Skeletal muscle tissue (tissue), 4 donors: ENCODE data around the gene EID1. TPM values are rescaled to one million over a fixed set of nuclear protein-coding genes. Genes with fewer than 3 reads are reported as not detected.

Experiments
- H3K27ac ChIP-seq: one replicate; pipeline ENCODE4 v1.7.0; 2013; ENCODE audit warnings: mild to moderate bottlenecking, low read depth, low read length, inconsistent platforms
- H3K27me3 ChIP-seq, 3 donors: one replicate each; pipeline ENCODE4 v1.7.0; 2013; ENCODE audit warnings: low read length in 3 of 3; ENCODE audit not compliant: control insufficient read depth in 3 of 3, insufficient read depth in 3 of 3
- H3K36me3 ChIP-seq, 3 donors: one replicate each; pipeline ENCODE4 v1.7.0; 2013; ENCODE audit warnings: low read length in 3 of 3; ENCODE audit not compliant: control insufficient read depth in 3 of 3, insufficient read depth in 3 of 3
- H3K4me1 ChIP-seq, 3 donors: one replicate each; pipeline ENCODE4 v1.7.0; 2013; ENCODE audit warnings: low read length in 3 of 3, mild to moderate bottlenecking in 3 of 3; ENCODE audit not compliant: control insufficient read depth in 3 of 3, insufficient read depth in 3 of 3
- H3K4me3 ChIP-seq, 3 donors: one replicate each; pipeline ENCODE4 v1.7.0; 2013; ENCODE audit warnings: low read length in 3 of 3
- H3K9ac ChIP-seq, 3 donors: one replicate each; pipeline ENCODE4 v1.7.0; 2013; ENCODE audit warnings: low read length in 3 of 3, mild to moderate bottlenecking in 3 of 3, moderate library complexity in 2 of 3, low read depth in 1 of 3
- H3K9me3 ChIP-seq, 3 donors: one replicate each; pipeline ENCODE4 v1.7.0; 2013; ENCODE audit warnings: low read length in 3 of 3; ENCODE audit not compliant: control insufficient read depth in 3 of 3
- total RNA-seq: library from RNA; depleted of rRNA; stranded (reverse); fragments of >200 nt; gene quantifications from one replicate; pipeline ENCODE4 v1.2.3, GENCODE V29; 2014
- donor health status: Osteomylitis.

The EID1 gene
- total RNA-seq, 1 donor from 2014 or later = 91.3 TPM

DNA sequence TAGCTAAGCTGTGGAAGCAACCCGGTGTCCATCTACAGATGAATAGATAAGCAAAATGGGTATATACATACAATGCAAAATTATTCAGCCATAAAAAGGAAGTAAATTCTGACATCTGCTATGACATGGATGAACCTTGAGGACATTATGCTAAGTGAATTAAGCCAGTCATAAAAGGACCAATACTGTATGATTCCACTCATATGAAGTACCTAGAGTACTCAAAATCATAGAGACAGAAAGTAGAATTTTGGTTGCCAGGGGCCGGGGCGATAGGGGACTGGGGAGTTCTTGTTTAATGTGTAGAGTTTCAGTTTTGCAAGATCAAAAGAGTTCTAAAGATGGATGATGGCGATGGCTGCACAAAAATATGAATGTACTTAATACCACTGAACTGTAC lies 10.3 kb downstream of the EID1 start:
- H3K9ac ChIP-seq = no peak overlapping the region

DNA sequence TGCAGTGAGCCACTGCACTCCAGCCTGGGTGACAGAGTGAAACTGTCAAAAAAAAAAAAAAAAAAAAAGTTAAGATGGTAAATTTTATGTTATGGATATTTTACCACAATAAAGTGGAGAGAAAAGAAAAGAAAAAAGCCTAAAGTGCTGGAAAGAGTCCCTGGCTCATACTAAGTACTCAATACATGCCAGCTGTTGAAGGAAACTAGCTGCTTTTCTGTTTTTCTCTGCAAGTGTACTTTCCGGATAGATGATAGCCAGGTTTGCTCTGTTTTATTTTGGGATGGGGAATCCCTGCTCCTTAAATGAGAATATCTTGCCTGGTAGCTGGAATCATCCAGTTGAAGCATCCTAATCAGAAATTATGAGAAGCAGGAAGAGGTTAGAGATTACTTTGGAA lies 10.9 kb downstream of the EID1 start:
- H3K36me3 ChIP-seq = no peaks in the 10 kb centered on the region
- H3K27ac ChIP-seq = peak overlapping the region; percentile 36
- no peaks in the 10 kb centered on the region for H3K9me3 ChIP-seq
- H3K4me3 ChIP-seq = no peak overlapping the region
- H3K4me1 ChIP-seq = no peaks in the 10 kb centered on the region
- no peak overlapping the region for H3K9ac ChIP-seq
- no peaks in the 10 kb centered on the region for H3K27me3 ChIP-seq

More for the DNA sequence above, 10.3 kb downstream of the EID1 start:
- Histone ChIP-seq H3K4me1 (no peaks in the 10 kb centered on the region), H3K4me3 (no peak overlapping the region), H3K27ac (no peak overlapping the region), H3K27me3 (no peaks in the 10 kb centered on the region), H3K9me3 (no peaks in the 10 kb centered on the region), H3K36me3 (no peaks in the 10 kb centered on the region)

DNA sequence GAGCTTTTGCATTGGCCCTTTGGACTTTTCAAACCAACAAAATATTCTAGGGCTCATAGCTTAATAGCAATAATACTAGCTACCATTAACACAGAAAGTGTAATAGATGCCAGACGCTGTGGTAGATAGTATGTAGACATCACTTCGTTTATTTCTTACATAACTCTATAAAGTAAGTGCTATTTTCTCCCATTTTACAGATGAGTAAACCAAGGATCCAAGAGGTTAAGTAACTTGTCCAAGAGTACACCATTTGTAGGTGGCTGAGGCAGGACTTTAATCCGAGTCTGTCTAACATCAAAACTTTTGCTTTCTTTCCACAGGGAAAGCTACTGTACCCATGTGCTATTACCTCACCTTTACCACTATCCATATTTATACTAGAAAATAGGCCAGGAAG lies 12.0 kb downstream of the EID1 start:
- no peaks in the 10 kb centered on the region for H3K9me3 ChIP-seq
- H3K9ac ChIP-seq = no peak overlapping the region
- H3K36me3 ChIP-seq = no peaks in the 10 kb centered on the region
- H3K4me1 ChIP-seq = no peaks in the 10 kb centered on the region
- H3K4me3 ChIP-seq = no peak overlapping the region
- H3K27ac ChIP-seq = no peak overlapping the region
- no peaks in the 10 kb centered on the region for H3K27me3 ChIP-seq

DNA sequence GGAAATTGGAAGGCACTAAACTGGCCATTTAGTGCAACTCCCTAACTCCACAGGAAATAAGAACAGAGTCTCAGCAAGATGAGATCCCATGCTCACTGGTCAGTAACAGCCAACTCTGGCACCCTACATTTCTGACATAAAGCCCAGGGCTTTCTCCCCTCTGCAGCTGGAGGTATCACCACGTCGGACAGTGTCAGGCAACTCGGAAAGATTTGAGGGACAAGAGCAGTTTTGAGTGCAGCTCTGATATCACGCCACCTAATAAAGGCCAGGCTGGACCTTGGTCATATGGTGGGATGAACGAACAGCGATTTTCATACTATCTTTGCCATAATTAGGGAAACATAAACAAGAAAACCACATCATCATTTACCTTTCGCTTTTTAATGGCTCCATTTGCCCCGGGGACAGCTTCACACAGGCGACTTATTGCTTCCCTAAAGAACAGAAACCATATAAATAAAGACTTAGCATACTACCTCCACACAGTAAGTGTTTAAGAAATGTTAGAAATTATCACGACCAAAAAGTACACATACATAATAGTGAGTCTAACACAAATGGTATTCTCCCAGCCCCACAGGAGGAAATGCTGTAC lies 12.5 kb downstream of the EID1 start:
- no peak overlapping the region for H3K4me3 ChIP-seq
- no peaks in the 10 kb centered on the region for H3K36me3 ChIP-seq
- no peak overlapping the region for H3K27ac ChIP-seq
- H3K9ac ChIP-seq = no peak overlapping the region
- no peaks in the 10 kb centered on the region for H3K4me1 ChIP-seq
- no peaks in the 10 kb centered on the region for H3K9me3 ChIP-seq
- no peaks in the 10 kb centered on the region for H3K27me3 ChIP-seq

DNA sequence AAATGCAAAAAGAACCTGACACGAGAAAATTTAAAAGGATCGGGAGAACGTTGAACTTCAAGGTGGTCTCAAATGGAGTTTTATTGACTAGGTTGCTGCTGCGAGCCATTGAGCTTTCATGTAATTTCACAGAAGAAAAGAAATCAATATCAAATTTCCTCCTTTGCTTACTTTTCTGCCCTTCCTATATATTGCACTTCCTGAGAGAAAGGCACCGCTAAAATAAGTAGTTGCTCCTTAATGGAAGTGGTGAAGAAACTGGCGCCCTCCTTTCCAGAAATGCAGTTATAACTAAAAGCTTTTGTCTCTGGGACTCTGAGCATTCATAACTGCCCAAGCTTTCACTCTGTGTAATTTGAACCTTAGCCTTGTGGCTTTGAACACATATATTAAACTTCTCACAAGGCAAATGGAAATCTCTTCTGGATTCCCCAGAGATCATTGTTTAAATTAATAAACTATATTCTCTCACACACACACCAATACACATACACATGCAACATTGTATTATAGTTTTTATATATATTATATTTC lies 13.4 kb downstream of the EID1 start:
- Histone ChIP-seq H3K27me3 (no peaks in the 10 kb centered on the region), H3K9ac (no peak overlapping the region), H3K36me3 (no peaks in the 10 kb centered on the region), H3K4me1 (no peaks in the 10 kb centered on the region), H3K9me3 (no peaks in the 10 kb centered on the region), H3K4me3 (no peak overlapping the region), H3K27ac (no peak overlapping the region)

- Histone ChIP-seq H3K4me3 (no peak overlapping the region), H3K9me3 (no peaks in the 10 kb centered on the region)
These were observed 15.4 kb downstream of the EID1 start for GRCh38 chr15:48893311-48893710.

GRCh38 chr15:48896869-48897814 lies 19.2 kb downstream of the EID1 start:
- Histone ChIP-seq H3K9ac (peak overlapping the region; percentile 3 to 50 (median 23)), H3K27me3 (peaks cover 0 to 4% (median 2%) of the 10 kb centered on the region in 3 donors), H3K27ac (no peak overlapping the region), H3K4me3 (peak overlapping the region; percentile 15 to 33 (median 22)), H3K4me1 (peaks cover 0 to 2% (median 0%) of the 10 kb centered on the region in 3 donors), H3K36me3 (no peaks in the 10 kb centered on the region), H3K9me3 (no peaks in the 10 kb centered on the region)

More at GRCh38 chr15:48893311-48893710, 15.4 kb downstream of the EID1 start:
- Histone ChIP-seq H3K27ac (no peak overlapping the region), H3K36me3 (no peaks in the 10 kb centered on the region), H3K4me1 (peaks cover 0 to 2% (median 0%) of the 10 kb centered on the region in 3 donors), H3K9ac (no peak overlapping the region), H3K27me3 (peaks cover 0 to 2% (median under 1%) of the 10 kb centered on the region in 3 donors)

GRCh38 chr15:48898032-48898431 lies 20.1 kb downstream of the EID1 start:
- Histone ChIP-seq H3K27ac (no peak overlapping the region), H3K9ac (no peak overlapping the region)

GRCh38 chr15:48898446-48898845 lies 20.5 kb downstream of the EID1 start:
- H3K4me3 ChIP-seq = no peak overlapping the region
- H3K27ac ChIP-seq = no peak overlapping the region

More at GRCh38 chr15:48898032-48898431, 20.1 kb downstream of the EID1 start:
- peaks cover 0 to 2% (median 0%) of the 10 kb centered on the region in 3 donors for H3K4me1 ChIP-seq
- no peaks in the 10 kb centered on the region for H3K36me3 ChIP-seq
- H3K4me3 ChIP-seq = no peak overlapping the region
- H3K9me3 ChIP-seq = no peaks in the 10 kb centered on the region
- peaks cover 0 to 4% (median 2%) of the 10 kb centered on the region in 3 donors for H3K27me3 ChIP-seq

DNA sequence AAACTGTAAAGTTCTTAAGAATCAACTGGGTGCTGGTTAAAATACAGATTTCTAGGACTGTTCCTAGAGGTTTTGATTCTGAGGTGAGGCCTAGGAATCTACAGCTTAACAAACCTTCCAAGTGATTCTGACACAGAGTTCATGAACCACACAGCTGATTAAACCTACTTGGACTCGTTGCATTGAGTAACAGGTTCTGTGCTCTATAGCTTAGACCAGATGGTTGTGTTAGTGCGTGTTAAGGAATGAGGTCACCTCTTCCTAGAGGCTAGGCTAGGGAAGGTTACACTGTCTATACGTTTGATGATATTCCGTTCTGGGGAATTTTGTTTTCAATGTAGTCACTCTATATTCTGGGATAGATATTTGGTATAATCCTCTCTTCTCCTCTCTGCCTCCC lies 21.9 kb downstream of the EID1 start:
- Histone ChIP-seq H3K9ac (no peak overlapping the region), H3K4me1 (peaks cover 0 to 2% (median 0%) of the 10 kb centered on the region in 3 donors), H3K4me3 (no peak overlapping the region), H3K9me3 (no peaks in the 10 kb centered on the region), H3K27me3 (peaks cover 0 to 4% (median 2%) of the 10 kb centered on the region in 3 donors), H3K27ac (no peak overlapping the region), H3K36me3 (no peaks in the 10 kb centered on the region)

More at GRCh38 chr15:48898446-48898845, 20.5 kb downstream of the EID1 start:
- H3K4me1 ChIP-seq = peaks cover 0 to 2% (median 0%) of the 10 kb centered on the region in 3 donors
- peaks cover 0 to 4% (median 2%) of the 10 kb centered on the region in 3 donors for H3K27me3 ChIP-seq
- no peaks in the 10 kb centered on the region for H3K36me3 ChIP-seq
- no peaks in the 10 kb centered on the region for H3K9me3 ChIP-seq
- H3K9ac ChIP-seq = no peak overlapping the region
